PC-3 (cell line): ENCODE measurements around the gene DNPH1. TPM values are rescaled to one million over a fixed set of nuclear protein-coding genes. Genes with fewer than 3 reads are reported as not detected.

Source experiments
- ATAC-seq: fragments of 200-7000 bp; cut with Tn5 transposase; 2 replicates; pipeline ENCODE4 v1.9.1; 2020; ENCODE audit warnings: mild to moderate bottlenecking, moderate library complexity
- BruUV-seq: library from RNA; stranded (reverse); fragments of 400-500 nt; replicated peaks from 2 replicates; lab custom pipeline; 2021; lab: Mats Ljungman, UMichigan
- CTCF ChIA-PET: fragments of 300-600 bp; sonication (Branson Sonifier 250); formaldehyde crosslinking; loops from one replicate; lab custom pipeline; 2022; ENCODE audit warnings: antibody characterized with exemption; lab: Charles Lee
- POLR2A ChIA-PET: fragments of 300-600 bp; sonication (Branson Sonifier 250); formaldehyde crosslinking; loops from one replicate; lab custom pipeline; 2022; ENCODE audit warnings: antibody characterized with exemption; ENCODE audit not compliant: unreplicated experiment; lab: Charles Lee
- DNase-seq: peaks from one replicate; pipeline ENCODE4 v3.0.0-alpha.2; 2015
- H2AFZ ChIP-seq: fragments of 300-600 bp; sonication (generic); 2 replicates; pipeline ENCODE4 v1.6.0; 2016; ENCODE audit warnings: antibody characterized with exemption, low read length
- H3F3A ChIP-seq: fragments of 300-600 bp; sonication (generic); one replicate; pipeline ENCODE4 v1.6.0; 2017; ENCODE audit warnings: antibody characterized with exemption, low read length, control low read depth, mild to moderate bottlenecking; ENCODE audit not compliant: unreplicated experiment
- H3K27ac ChIP-seq: fragments of 300-600 bp; sonication (generic); 2 replicates; pipeline ENCODE4 v1.5.1; 2016; ENCODE audit warnings: mild to moderate bottlenecking, low read length
- H3K27me3 ChIP-seq: fragments of 300-600 bp; sonication (generic); 2 replicates; pipeline ENCODE4 v1.6.1; 2016; ENCODE audit warnings: low read length, mixed read lengths
- H3K36me3 ChIP-seq: fragments of 300-600 bp; sonication (generic); 2 replicates; pipeline ENCODE4 v1.6.1; 2016; ENCODE audit warnings: low read depth, mixed run types, low read length, mixed read lengths
- H3K4me1 ChIP-seq: fragments of 300-600 bp; sonication (generic); 2 replicates; pipeline ENCODE4 v1.5.1; 2016; ENCODE audit warnings: low read length; ENCODE audit not compliant: insufficient read depth
- H3K4me2 ChIP-seq: fragments of 300-600 bp; sonication (generic); 2 replicates; pipeline ENCODE4 v1.6.0; 2016; ENCODE audit warnings: low read length
- H3K4me3 ChIP-seq: fragments of 300-600 bp; sonication (generic); 2 replicates; pipeline ENCODE4 v1.5.1; 2016; ENCODE audit warnings: mild to moderate bottlenecking, low read length, mixed read lengths
- H3K79me2 ChIP-seq: fragments of 300-600 bp; sonication (generic); 2 replicates; pipeline ENCODE4 v1.6.1; 2017; ENCODE audit warnings: low read length, mixed read lengths
- H3K9ac ChIP-seq: fragments of 300-600 bp; sonication (generic); 2 replicates; pipeline ENCODE4 v1.6.0; 2016; ENCODE audit warnings: mild to moderate bottlenecking, low read length
- H3K9me2 ChIP-seq: fragments of 300-600 bp; sonication (generic); replicated peaks from 2 replicates; pipeline ENCODE4 v1.6.1; 2016; ENCODE audit warnings: mixed run types, low read length, mixed read lengths
- H3K9me3 ChIP-seq: fragments of 300-600 bp; sonication (generic); 2 replicates; pipeline ENCODE4 v1.6.1; 2016; ENCODE audit warnings: low read length, mixed read lengths
- H4K20me1 ChIP-seq: fragments of 300-600 bp; sonication (generic); 2 replicates; pipeline ENCODE4 v1.6.1; 2016; ENCODE audit warnings: low read length, mixed read lengths
- CTCF ChIP-seq: fragments of 300-600 bp; sonication (generic); conservative IDR thresholded peaks from 2 replicates; pipeline ENCODE4 v1.5.1; 2017; ENCODE audit warnings: antibody characterized with exemption, low read depth, mild to moderate bottlenecking, low read length
- EZH2 ChIP-seq: fragments of 300-600 bp; sonication (generic); IDR thresholded peaks from one replicate; pipeline ENCODE4 v1.6.1; 2017; ENCODE audit warnings: antibody characterized with exemption, mild to moderate bottlenecking, low read length; ENCODE audit not compliant: unreplicated experiment
- EZH2phosphoT487 ChIP-seq: fragments of 300-600 bp; sonication (generic); IDR thresholded peaks from 2 replicates; pipeline ENCODE4 v1.6.1; 2018; ENCODE audit warnings: mild to moderate bottlenecking, antibody characterized with exemption, low read length, borderline replicate concordance
- intact Hi-C: fragments of 100-400 bp; cut with micrococcal nuclease; formaldehyde crosslinking; loops from 2 replicates; pipeline ENCODE4 v1.9.0; 2023
- total RNA-seq: library from RNA; depleted of rRNA; stranded (reverse); fragments of >200 nt; gene quantifications from 2 replicates; pipeline ENCODE4 v1.2.3, GENCODE V29; 2014

Gene DNPH1
- total RNA-seq, 1 experiment from 2014 or later, result 128 TPM

- no peaks in the 10 kb centered on the region for H3K9me2 ChIP-seq
- no peak overlapping the region for H2AFZ ChIP-seq
- no peaks in the 10 kb centered on the region for H3K79me2 ChIP-seq
- intact Hi-C loops, result no loop called here
- no peaks in the 10 kb centered on the region for H3K4me1 ChIP-seq
- no peak overlapping the region for H3K27ac ChIP-seq
- no peak overlapping the region for H3K9ac ChIP-seq
- no peaks in the 10 kb centered on the region for H3K9me3 ChIP-seq
- no peak overlapping the region for H3K4me3 ChIP-seq
- no peaks in the 10 kb centered on the region for H3K27me3 ChIP-seq
- POLR2A ChIA-PET, result no interaction called here
- TF ChIP-seq EZH2phosphoT487, result no peak
- no peak for TF ChIP-seq EZH2
- TF ChIP-seq CTCF, result no peak
- H3F3A ChIP-seq, result no peaks in the 10 kb centered on the region
- H3K36me3 ChIP-seq, result no peaks in the 10 kb centered on the region; the same call in 1 of the 2 replicates
- ATAC-seq (no peak), DNase-seq (no peak)
- CTCF ChIA-PET, result no interaction called here
- no peaks in the 10 kb centered on the region for H4K20me1 ChIP-seq
- no peak overlapping the region for H3K4me2 ChIP-seq
- BruUV-seq, result no TSS peak
Measured at GRCh38 chr6:43267619-43268354, 38.5 kb upstream of the DNPH1 start.

GRCh38 chr6:43265564-43265963 is 36.3 kb upstream of the DNPH1 start:
- intact Hi-C loops, result no loop called here
- Histone ChIP-seq H3K9me3 (no peaks in the 10 kb centered on the region), H2AFZ (no peak overlapping the region), H3K36me3 (no peaks in the 10 kb centered on the region; the same call in 1 of the 2 replicates), H3K27me3 (no peaks in the 10 kb centered on the region), H3K9me2 (no peaks in the 10 kb centered on the region), H3K4me2 (no peak overlapping the region), H3F3A (no peaks in the 10 kb centered on the region), H3K4me3 (no peak overlapping the region), H3K79me2 (no peaks in the 10 kb centered on the region), H3K9ac (no peak overlapping the region), H4K20me1 (no peaks in the 10 kb centered on the region), H3K4me1 (no peaks in the 10 kb centered on the region), H3K27ac (no peak overlapping the region)
- ATAC-seq, result no peak
- ChIA-PET CTCF (no interaction called here), POLR2A (no interaction called here)
- BruUV-seq, result no TSS peak
- TF ChIP-seq EZH2 (no peak), CTCF (no peak), EZH2phosphoT487 (no peak)
- DNase-seq, result no peak

GRCh38 chr6:43264599-43265145 is 35.4 kb upstream of the DNPH1 start:
- Histone ChIP-seq H3K27me3 (no peaks in the 10 kb centered on the region), H3K9me3 (no peaks in the 10 kb centered on the region), H2AFZ (no peak overlapping the region), H3K4me2 (no peak overlapping the region), H3K4me3 (no peak overlapping the region), H3K9ac (no peak overlapping the region), H3F3A (no peaks in the 10 kb centered on the region), H3K4me1 (no peaks in the 10 kb centered on the region), H3K27ac (no peak overlapping the region), H3K36me3 (no peaks in the 10 kb centered on the region; the same call in 1 of the 2 replicates), H3K79me2 (no peaks in the 10 kb centered on the region), H3K9me2 (no peaks in the 10 kb centered on the region), H4K20me1 (no peaks in the 10 kb centered on the region)
- TF ChIP-seq EZH2phosphoT487 (no peak), EZH2 (no peak), CTCF (no peak)
- BruUV-seq, result no TSS peak
- intact Hi-C loops, result loop anchor here (5.0 kb wide), 1 partner anchor 243 kb away; no protein-coding TSS in a partner anchor
- ChIA-PET POLR2A (no interaction called here), CTCF (interaction anchor here (0.6 kb wide), 1 partner anchor 114 kb away, joined by 4 read pairs; no protein-coding TSS in a partner anchor)
- ATAC-seq (no peak), DNase-seq (no peak)
